OCI-LY3 (cell line): ENCODE measurements around the gene LCE1B.

Source experiments
- H2AFZ ChIP-seq: fragments of 200-600, 300-600 bp; shearing (Covaris generic); 2 replicates; pipeline ENCODE4 v1.6.0; 2014; ENCODE audit warnings: antibody characterized with exemption, low read depth, low read length
- H3K27ac ChIP-seq: fragments of 200-600, 300-600 bp; sonication (generic); 2 replicates; pipeline ENCODE4 v1.5.1; 2014; ENCODE audit warnings: mild to moderate bottlenecking, low read length, moderate library complexity, mixed read lengths
- H3K27me3 ChIP-seq: fragments of 200-600, 300-600 bp; sonication (generic); 2 replicates; pipeline ENCODE4 v1.6.1; 2014; ENCODE audit warnings: low read depth, low read length, mixed read lengths
- H3K36me3 ChIP-seq: fragments of 200-600, 300-600 bp; sonication (generic); replicated peaks from 2 replicates; pipeline ENCODE3; 2014; ENCODE audit warnings: low read depth, low read length, mixed read lengths
- H3K4me1 ChIP-seq: fragments of 300-600, 200-600 bp; sonication (generic); 2 replicates; pipeline ENCODE4 v1.6.1; 2014; ENCODE audit warnings: low read length, mixed read lengths
- H3K4me2 ChIP-seq: fragments of 200-600, 300-600 bp; sonication (generic); 2 replicates; pipeline ENCODE4 v1.6.1; 2014; ENCODE audit warnings: low read length, mixed read lengths
- H3K4me3 ChIP-seq: fragments of 300-600, 200-600 bp; sonication (generic); 2 replicates; pipeline ENCODE4 v1.5.1; 2014; ENCODE audit warnings: antibody characterized with exemption, mild to moderate bottlenecking, low read length, moderate library complexity
- H3K79me2 ChIP-seq: fragments of 300-600, 200-600 bp; shearing (Covaris generic); 2 replicates; pipeline ENCODE4 v1.6.1; 2014; ENCODE audit warnings: mild to moderate bottlenecking, low read length, mixed read lengths
- H3K9ac ChIP-seq: fragments of 300-600, 200-600 bp; shearing (Covaris generic); 2 replicates; pipeline ENCODE4 v1.6.0; 2014; ENCODE audit warnings: mild to moderate bottlenecking, low read length, moderate library complexity
- H3K9me3 ChIP-seq: fragments of 200-600, 300-600 bp; shearing (Covaris generic); 2 replicates; pipeline ENCODE4 v1.6.1; 2014; ENCODE audit warnings: low read length, mixed read lengths; ENCODE audit not compliant: insufficient read depth
- H4K20me1 ChIP-seq: fragments of 200-600, 300-600 bp; sonication (generic); 2 replicates; pipeline ENCODE4 v1.6.1; 2016; ENCODE audit warnings: low read length, mixed read lengths; ENCODE audit not compliant: insufficient read depth
- EZH2phosphoT487 ChIP-seq: fragments of 200-600 bp; shearing (Covaris generic); IDR thresholded peaks from 2 replicates; pipeline ENCODE4 v1.6.1; 2018; ENCODE audit warnings: antibody characterized with exemption, mixed run types, low read depth
- TF ChIP-seq, protein P1 (sequence below): fragments of 200-600, 300-600 bp; sonication (generic); IDR thresholded peaks from 2 replicates; pipeline ENCODE4 v1.5.1; 2014; ENCODE audit warnings: antibody characterized with exemption, low read length, low read depth

The LCE1B gene

GRCh38 chr1:152795686-152796085, 16.1 kb upstream of the LCE1B start:
- no peak for TF ChIP-seq EZH2phosphoT487
- TF ChIP-seq, protein P1, sequence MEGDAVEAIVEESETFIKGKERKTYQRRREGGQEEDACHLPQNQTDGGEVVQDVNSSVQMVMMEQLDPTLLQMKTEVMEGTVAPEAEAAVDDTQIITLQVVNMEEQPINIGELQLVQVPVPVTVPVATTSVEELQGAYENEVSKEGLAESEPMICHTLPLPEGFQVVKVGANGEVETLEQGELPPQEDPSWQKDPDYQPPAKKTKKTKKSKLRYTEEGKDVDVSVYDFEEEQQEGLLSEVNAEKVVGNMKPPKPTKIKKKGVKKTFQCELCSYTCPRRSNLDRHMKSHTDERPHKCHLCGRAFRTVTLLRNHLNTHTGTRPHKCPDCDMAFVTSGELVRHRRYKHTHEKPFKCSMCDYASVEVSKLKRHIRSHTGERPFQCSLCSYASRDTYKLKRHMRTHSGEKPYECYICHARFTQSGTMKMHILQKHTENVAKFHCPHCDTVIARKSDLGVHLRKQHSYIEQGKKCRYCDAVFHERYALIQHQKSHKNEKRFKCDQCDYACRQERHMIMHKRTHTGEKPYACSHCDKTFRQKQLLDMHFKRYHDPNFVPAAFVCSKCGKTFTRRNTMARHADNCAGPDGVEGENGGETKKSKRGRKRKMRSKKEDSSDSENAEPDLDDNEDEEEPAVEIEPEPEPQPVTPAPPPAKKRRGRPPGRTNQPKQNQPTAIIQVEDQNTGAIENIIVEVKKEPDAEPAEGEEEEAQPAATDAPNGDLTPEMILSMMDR, result no peak
- Histone ChIP-seq H3K27me3 (peaks cover 17% of the 10 kb centered on the region), H4K20me1 (no peaks in the 10 kb centered on the region), H3K27ac (no peak overlapping the region), H3K9me3 (no peaks in the 10 kb centered on the region), H3K4me2 (no peak overlapping the region), H3K79me2 (no peaks in the 10 kb centered on the region), H3K36me3 (no peaks in the 10 kb centered on the region), H2AFZ (no peak overlapping the region), H3K4me1 (no peaks in the 10 kb centered on the region), H3K9ac (no peak overlapping the region), H3K4me3 (no peak overlapping the region)

GRCh38 chr1:152796421-152796820, 15.3 kb upstream of the LCE1B start, which contains the start of gene LCE1D:
Gene LCE1D (plus strand): TSS chr1:152796721. CDS start chr1:152797795, 1,074 bp downstream.
- Histone ChIP-seq H3K4me2 (no peak within 1 kb of the TSS), H3K27me3 (peaks cover 25% of the 10 kb centered on the region), H3K4me1 (no peaks in the 10 kb centered on the region), H3K36me3 (no peaks in the 10 kb centered on the region), H3K79me2 (no peaks in the 10 kb centered on the region), H2AFZ (no peak within 1 kb of the TSS), H4K20me1 (no peaks in the 10 kb centered on the region), H3K9me3 (no peaks in the 10 kb centered on the region), H3K4me3 (no peak within 1 kb of the TSS), H3K9ac (no peak within 1 kb of the TSS), H3K27ac (no peak within 1 kb of the TSS)
- TF ChIP-seq, protein P1, result no peak
- no peak for TF ChIP-seq EZH2phosphoT487

DNA sequence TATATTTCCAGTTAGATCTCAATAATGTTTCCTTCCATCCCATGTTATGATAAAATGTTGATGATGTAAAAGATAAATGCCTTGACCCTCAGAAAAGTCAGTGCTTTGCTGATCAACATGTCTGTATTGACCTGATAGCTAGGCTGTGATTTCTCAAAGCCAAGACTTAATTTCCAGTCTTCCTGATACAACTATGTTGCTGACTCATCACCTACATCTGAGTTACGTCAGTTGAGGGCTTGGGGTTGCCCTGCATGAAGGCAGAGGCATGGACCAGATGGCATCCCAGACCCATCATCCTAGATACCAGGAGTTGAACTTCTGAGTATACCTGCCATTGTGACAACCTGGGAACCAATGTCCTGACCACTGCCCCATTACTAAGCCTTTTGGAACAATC, 10.4 kb upstream of the LCE1B start:
- Histone ChIP-seq H2AFZ (no peak overlapping the region), H3K4me2 (no peak overlapping the region), H3K79me2 (no peaks in the 10 kb centered on the region), H4K20me1 (no peaks in the 10 kb centered on the region), H3K36me3 (no peaks in the 10 kb centered on the region), H3K4me1 (no peaks in the 10 kb centered on the region), H3K27me3 (peaks cover 38% of the 10 kb centered on the region), H3K9ac (no peak overlapping the region), H3K4me3 (no peak overlapping the region), H3K9me3 (no peaks in the 10 kb centered on the region), H3K27ac (no peak overlapping the region)
- no peak for TF ChIP-seq EZH2phosphoT487
- TF ChIP-seq, protein P1, result no peak

DNA sequence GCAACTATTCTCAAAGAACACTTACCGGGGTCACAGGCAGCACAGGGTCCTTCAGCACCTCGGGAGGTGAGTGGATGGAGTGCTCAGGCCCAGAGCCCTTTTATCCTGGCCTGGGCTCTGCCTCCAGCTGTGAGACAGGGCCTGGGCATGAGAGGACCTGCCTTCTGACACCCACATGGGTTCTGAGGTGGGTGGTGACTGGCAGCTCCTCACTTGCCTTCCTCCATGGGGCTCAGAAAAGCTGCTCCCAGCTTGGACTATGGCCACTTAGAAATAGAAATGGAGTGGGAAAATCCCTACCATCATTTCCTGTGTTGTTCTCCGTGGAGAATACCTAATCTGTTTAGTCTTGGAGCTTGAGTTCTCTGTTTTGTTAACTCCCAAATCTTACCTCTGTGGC, 5.2 kb upstream of the LCE1B start, which contains the start of gene LCE1C:
Gene LCE1C (minus strand): TSS at position 76 of the 400 bp plus-strand sequence. CDS start 1,173 bp downstream, outside the sequence.
- no peaks in the 10 kb centered on the region for H3K36me3 ChIP-seq
- no peaks in the 10 kb centered on the region for H3K79me2 ChIP-seq
- no peak within 1 kb of the TSS for H2AFZ ChIP-seq
- TF ChIP-seq, protein P1, result no peak
- TF ChIP-seq EZH2phosphoT487, result no peak
- H3K4me1 ChIP-seq, result peaks cover 14% of the 10 kb centered on the region
- no peak within 1 kb of the TSS for H3K4me2 ChIP-seq
- H3K27me3 ChIP-seq, result peaks cover 39% of the 10 kb centered on the region
- no peaks in the 10 kb centered on the region for H3K9me3 ChIP-seq
- no peaks in the 10 kb centered on the region for H4K20me1 ChIP-seq
- no peak within 1 kb of the TSS for H3K27ac ChIP-seq
- H3K9ac ChIP-seq, result no peak within 1 kb of the TSS
- no peak within 1 kb of the TSS for H3K4me3 ChIP-seq
